Stimulated activated CD8-positive, alpha-beta memory T cell treated with anti-CD3 and anti-CD28 coated beads, Interleukin-7, amount 100 ng/mL, for 24 hours (primary cell): ENCODE measurements around the gene PTPN23.

Experiments
- DNase-seq: peaks from one replicate; pipeline ENCODE4 v3.0.0-alpha.2; 2020; ENCODE audit warnings: low read depth

Gene PTPN23

GRCh38 chr3:47407237-47407636, 26.4 kb downstream of the PTPN23 start:
- DNase-seq = no peak

GRCh38 chr3:47407896-47408838, 27.3 kb downstream of the PTPN23 start:
- no peak for DNase-seq

- DNase-seq = no peak
Observed at GRCh38 chr3:47408839-47409229, 28.0 kb downstream of the PTPN23 start.

- no peak for DNase-seq
Observed at GRCh38 chr3:47409284-47409683, 28.5 kb downstream of the PTPN23 start.

- no peak for DNase-seq
Observed at GRCh38 chr3:47409688-47410416, 29.0 kb downstream of the PTPN23 start.

- DNase-seq = no peak
Observed at GRCh38 chr3:47410417-47410720, 29.5 kb downstream of the PTPN23 start.

- no peak for DNase-seq
Observed at GRCh38 chr3:47410801-47411646, 30.2 kb downstream of the PTPN23 start.

- DNase-seq = no peak
Observed at GRCh38 chr3:47411696-47412452, 31.1 kb downstream of the PTPN23 start.

GRCh38 chr3:47412453-47412756, 31.6 kb downstream of the PTPN23 start:
- no peak for DNase-seq

- DNase-seq = no peak
Observed at GRCh38 chr3:47412842-47413520, 32.2 kb downstream of the PTPN23 start.

- no peak for DNase-seq
Observed at GRCh38 chr3:47413751-47414150, 32.9 kb downstream of the PTPN23 start.

GRCh38 chr3:47414161-47414564, 33.3 kb downstream of the PTPN23 start:
- DNase-seq = no peak

- DNase-seq = no peak
Observed at GRCh38 chr3:47414666-47415587, 34.1 kb downstream of the PTPN23 start.

GRCh38 chr3:47416041-47416440, 35.2 kb downstream of the PTPN23 start:
- DNase-seq = no peak

- no peak for DNase-seq
Observed at GRCh38 chr3:47418167-47419082, 37.6 kb downstream of the PTPN23 start.

- DNase-seq = no peak
Observed at GRCh38 chr3:47419083-47420043, 38.5 kb downstream of the PTPN23 start.

- no peak for DNase-seq
Observed at GRCh38 chr3:47420044-47420430, 39.2 kb downstream of the PTPN23 start.
